HG03045 (cell line): ENCODE measurements around the gene GZMA.
"Not testable (repeated sequence)": the region's sequence is repeated elsewhere in the genome, so short reads cannot be mapped to it uniquely, and the experiment has no call there.

Experiments used
- ATAC-seq: cut with Tn5 transposase; IDR thresholded peaks from one replicate; pipeline ENCODE4 v1.9.1; 2021; ENCODE audit warnings: mild to moderate bottlenecking, moderate library complexity; ENCODE audit not compliant: unreplicated experiment

GZMA gene

DNA sequence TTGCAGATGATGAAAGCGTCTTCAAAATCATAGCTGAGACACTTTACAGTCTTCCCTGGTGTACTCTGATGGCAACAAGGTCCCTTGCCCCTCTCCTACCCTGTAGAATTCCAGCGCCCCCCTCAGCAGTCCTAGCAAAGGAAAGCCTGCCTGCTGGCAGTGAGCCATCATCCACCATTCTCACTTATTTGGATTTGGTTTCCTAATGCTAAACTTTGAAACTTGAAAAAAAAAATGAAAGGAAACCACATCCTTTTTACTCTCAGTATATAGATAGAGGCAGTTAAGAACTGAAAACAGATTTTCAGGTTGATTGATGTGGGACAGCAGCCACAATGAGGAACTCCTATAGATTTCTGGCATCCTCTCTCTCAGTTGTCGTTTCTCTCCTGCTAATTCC, at the start of gene GZMA:
Gene GZMA, plus strand, starts transcription at position 299 of the 400 bp plus-strand sequence. Its CDS starts 37 bp downstream, at position 336.
- ATAC-seq: no peak

DNA sequence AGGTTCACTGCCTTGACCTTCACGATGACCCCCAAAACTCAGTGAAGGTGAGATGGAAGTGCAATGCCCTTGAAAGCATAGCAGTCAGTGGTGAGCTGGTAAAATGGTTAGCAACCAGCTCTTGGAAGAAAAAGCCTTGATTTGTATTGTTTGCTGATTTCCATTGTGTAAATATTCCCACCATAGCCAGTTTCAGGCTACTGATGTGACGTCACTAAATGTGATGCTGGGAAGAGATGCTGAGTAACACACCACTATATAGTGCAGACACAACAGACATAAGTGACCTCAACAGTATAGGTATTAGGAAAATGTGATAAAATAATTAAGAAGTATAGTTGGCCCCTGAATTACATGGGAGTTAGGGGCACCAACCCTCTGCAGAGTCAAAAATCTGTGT, 47.3 kb upstream of the GZMA start:
- no peak for ATAC-seq

DNA sequence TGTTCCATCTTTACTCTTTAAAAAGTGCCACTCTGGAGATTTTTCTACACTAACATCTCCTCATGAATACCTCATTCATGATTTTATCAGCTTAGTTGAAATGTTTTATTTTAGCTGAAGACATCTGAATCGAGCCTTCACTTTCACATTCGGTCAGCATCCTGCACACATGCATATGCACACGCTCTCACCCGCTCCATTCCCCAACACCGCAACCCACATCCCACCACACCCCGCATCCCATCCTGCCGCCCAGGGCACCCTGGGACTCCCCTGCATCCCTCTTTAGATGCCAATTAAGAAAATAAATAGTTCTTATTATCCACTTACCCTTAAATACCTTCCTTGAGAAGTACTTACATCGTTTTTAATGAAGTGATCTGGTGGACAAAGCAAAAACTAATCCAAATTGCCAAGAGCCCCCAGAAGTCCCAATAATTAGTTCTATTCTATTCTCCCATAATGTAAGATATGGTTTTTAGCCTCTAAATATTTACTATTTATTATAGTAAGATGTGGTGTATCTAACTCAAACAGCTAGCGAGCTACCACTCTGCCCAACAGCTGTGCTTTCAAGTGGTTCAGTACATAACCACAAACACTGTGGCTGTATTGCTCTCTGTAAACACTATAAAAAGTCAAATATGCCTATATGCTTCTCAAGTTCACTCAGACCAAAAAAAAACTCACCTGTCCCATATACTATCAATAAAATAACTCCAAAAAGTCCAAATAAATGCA, 40.2 kb upstream of the GZMA start:
- ATAC-seq: no peak

DNA sequence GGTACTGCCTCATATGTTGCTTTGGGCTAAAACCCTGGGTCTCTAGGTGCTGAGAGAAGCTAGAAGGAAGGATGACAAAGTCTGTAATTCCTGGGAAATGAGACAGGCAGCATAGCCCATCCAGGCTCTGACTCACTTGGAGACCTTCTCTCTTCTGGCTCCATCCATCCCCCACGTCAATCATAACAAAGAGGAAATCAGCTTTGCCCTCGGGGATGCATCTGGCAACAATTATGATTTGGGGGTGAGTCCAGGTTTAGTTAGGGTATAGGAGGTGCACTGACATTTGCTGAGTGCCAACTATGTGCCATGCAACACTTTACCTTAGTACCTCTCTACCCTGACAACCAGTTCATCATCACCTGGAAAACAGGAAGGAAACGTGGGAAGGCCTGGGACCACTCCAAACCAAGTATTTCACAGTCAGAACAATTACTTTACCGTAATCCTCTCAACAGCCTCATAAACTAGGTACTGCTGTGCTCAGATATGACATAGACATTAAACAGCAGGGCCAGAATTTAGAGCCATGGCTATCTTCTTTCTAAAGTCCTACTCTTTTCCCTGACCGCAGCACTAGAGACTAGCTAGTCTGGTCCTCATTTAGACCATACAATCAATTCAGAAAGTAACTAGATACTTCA, 39.1 kb upstream of the GZMA start:
- no peak for ATAC-seq

DNA sequence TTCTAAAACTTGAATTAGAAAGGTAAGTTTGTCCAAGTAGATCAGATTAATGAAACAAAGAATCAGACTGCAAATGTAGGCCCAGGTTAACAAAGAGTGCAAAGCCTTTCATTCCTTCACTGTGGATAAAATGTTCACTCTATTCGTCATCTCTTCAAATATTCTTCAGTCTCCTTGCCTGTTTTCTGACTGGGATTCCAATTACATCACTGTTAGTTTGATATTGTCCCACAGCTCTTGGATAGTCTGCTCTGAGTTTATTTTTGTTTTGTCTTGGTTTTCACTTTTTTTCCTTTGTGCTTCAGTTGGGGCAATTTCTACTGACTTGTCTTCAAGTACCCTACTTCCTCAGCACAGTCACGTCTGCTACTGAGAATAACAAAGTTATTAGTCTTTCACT, 38.5 kb upstream of the GZMA start:
- no peak for ATAC-seq

DNA sequence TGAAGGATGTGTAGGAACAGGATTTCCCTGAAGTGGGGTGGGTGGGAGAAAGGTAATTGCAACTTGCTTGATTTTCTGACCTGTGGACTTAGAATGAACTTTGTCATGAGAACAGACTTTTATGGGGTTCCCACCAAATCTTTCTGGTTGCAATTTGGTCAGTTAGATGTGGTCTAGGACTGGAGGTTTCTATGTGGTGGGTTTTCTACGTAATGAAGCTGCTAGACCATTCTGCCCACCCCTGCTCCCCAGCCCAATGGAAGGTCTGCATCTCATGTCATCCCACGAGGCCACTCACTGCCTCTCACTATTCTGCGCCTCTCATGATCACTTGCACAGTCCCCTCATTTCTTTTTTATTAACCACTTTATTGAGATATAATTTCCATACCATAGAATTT, 37.9 kb upstream of the GZMA start:
- no peak for ATAC-seq

DNA sequence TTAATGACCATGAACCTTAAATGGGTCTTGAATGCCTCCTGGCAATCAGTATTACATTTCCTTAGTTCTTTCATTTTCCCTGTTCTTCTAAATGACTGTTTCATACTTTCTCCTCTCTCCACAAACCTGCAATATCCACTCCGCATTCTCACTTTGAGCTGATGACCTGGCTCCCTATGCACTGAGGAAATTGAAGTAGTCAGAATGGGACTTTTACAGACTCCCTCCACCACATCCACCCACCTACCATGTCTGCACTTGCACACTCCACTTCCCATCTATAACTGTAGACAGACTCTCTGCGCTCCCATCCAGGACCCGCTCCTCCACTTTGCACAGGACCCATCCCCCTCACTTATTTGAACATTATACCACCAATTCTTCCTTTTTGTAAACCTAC, 36.2 kb upstream of the GZMA start:
- ATAC-seq: no peak

DNA sequence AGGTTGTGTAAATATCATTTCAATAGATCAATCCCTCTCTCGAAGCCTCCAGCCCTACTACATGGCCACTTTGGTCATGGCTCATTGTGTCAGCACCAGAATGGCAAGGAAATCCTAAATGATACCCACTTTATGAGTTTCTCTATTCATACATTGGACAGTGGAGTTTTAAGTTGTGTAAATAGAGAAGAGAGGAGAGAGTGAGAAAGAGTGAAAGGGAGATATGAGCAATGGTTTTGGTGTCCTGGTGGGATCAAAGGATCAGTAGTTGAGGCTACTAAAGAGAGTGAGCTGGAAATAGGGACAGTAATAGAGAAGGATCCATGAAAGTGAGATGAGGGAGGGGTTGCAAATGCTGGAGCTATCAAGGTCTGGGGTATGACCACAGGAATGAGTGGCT, 31.5 kb upstream of the GZMA start:
- ATAC-seq: no peak

DNA sequence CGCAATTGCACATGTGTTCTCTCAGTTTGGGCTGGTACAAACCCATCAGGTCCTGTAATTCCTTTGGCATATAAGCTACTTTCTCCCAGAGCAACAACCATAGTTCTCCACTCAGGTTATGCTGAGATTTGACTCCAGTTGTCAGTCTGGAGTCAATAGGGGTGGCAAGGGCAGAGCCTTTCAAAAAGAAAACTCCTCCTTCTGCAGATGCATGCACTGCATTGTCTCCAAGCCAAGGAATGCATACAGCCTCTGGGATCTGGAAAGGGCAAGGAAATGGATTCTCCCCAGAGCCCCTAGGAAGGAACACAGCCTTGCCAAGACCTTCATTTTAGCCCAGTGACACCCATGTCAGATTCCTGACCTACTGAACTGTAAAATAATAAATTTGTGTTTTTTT, 31.0 kb upstream of the GZMA start:
- ATAC-seq: no peak

DNA sequence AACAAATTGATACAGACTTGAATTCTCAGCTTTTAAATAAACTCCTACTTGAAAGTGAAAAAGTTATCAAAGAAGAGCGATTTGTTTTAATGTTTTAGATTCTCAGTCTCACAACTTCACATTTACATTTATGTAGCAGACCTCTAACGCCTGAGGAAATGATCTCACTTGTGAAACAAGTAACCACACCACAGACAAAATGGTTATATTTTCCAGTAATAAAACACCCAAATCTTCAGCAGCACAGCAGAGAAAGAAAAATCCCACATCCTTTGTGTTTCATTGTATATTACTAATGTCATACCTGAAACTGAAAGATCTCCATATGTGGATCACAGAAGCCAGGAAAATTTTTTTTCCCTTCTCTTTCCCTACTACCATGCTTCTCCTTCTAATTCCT, 29.8 kb upstream of the GZMA start:
- ATAC-seq: no peak

DNA sequence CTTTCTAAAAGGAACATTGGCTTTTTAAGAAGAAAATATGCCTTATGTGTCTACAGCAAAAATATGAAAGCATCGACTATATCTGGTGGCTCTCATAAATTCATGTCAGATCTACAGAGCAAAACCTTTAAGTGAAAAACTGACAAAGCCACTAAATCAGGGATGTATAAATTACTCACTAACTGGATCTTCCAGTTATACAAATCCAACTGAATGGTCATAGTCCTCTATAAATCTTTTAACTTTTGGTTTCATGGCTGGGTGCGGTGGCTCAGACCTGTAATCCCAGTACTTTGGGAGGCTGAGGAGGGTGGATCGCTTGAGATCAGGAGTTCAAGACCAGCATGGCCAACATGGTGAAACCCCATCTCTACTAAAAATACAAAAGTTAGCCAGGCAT, 29.2 kb upstream of the GZMA start:
- ATAC-seq: no peak

DNA sequence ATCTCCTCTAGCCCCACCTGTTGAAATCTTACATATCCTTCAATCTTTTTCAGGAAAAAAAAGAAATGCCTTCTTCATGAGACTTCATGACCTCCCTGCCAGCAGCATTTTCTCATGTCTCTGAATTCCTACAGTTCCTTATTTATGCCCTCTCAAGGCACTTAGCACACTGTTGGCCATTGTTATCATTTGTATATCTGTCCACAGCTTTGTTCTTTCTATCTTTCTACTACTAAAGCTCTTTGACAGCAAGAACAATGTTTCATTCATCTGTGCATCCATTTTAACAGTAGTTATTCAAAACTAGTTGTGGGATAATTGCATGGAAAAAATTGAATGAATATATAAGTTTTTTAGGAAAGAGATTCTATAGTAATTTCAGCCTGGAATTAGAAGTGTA, 20.9 kb upstream of the GZMA start:
- no peak for ATAC-seq

DNA sequence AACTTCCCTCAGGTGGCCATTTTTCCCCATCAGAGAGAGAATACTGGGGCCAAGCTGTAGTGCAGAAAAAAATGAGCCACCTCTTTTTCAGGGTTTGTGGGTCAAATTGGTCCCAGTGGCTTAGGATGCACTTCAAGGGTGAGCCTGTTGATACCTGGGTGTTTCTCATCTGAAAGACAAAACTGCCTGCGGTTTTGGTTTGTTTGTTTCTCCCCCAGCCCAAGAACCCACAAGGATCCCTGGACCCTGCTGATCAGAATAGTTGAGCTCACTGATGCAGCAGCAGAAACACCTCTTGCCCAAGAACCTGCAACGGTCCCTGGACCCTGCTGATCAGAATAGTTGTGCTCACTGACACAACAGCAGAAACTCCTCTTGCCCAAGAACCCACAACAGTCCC, 13.1 kb upstream of the GZMA start:
- not testable (repeated sequence) for ATAC-seq

DNA sequence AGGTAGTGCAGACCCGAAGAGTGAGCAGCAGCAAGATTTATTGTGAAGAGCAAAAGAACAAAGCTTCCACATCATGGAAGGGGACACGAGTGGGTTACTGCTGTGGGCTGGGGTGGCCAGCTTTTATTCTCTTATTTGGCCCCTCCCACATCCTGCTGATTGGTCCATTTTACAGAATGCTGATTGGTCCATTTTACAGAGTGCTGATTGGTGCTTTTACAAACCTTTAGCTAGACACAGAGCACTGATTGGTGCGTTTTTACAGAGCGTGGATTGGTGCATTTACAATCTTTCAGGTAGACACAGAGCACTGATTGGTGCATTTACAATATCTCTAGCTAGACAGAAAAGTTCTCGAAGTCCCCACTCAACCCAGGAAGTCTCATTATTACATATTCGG, 11.4 kb upstream of the GZMA start:
- ATAC-seq: not testable (repeated sequence)

DNA sequence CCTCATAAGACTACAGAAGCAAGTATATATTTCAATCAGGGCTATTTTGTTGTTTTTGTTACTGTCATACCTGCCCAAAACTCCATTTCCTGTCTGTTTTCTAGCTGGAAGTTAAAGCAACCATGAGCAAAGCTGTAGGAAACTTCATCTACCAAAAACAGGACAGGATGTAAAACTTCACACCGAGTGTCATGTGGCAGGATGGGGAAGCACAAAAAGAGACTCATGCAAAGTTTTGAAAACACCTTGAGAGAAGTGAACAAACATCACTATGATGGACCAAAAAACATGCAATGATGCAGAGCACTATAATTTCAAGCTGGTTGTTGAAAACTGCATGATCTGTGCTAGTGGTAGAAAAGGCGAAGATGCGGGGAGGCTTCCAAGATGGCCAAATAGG, 6.3 kb upstream of the GZMA start:
- ATAC-seq: no peak

DNA sequence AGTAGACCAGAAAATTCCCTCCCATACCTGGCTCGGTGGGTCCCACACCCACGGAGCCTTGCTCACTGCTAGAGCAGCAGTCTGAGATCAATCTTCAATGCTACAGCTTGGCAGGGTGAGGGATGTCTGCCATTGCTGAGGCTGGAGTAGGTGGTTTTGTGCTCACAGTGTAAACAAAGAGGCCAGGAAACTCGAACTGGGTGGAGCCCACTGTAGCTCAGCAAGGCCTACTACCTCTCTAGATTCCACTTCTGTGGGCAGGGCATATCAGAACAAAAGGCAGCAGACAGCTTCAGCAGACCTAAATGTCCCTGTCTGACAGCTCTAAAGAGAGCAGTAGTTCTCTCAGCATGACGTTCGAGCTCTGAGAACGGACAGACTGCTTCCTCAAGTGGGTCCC, 5.6 kb upstream of the GZMA start:
- ATAC-seq: no peak

DNA sequence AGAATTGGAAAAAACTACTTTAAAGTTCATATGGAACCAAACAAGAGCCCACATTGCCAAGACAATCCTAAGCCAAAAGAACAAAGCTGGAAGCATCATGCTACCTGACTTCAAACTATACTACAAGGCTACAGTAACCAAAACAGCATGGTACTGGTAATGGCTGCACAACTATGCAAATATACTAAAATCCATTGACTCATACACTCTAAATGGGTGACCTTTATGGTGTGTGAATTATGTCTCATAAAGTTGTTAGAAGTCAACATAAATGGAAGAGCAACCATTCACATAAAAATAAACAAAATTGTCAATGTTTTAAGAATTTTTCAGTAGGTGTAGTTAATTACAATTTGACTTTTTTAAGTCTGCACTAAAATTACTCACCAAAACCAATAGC, 1.3 kb upstream of the GZMA start:
- ATAC-seq: not testable (repeated sequence)

DNA sequence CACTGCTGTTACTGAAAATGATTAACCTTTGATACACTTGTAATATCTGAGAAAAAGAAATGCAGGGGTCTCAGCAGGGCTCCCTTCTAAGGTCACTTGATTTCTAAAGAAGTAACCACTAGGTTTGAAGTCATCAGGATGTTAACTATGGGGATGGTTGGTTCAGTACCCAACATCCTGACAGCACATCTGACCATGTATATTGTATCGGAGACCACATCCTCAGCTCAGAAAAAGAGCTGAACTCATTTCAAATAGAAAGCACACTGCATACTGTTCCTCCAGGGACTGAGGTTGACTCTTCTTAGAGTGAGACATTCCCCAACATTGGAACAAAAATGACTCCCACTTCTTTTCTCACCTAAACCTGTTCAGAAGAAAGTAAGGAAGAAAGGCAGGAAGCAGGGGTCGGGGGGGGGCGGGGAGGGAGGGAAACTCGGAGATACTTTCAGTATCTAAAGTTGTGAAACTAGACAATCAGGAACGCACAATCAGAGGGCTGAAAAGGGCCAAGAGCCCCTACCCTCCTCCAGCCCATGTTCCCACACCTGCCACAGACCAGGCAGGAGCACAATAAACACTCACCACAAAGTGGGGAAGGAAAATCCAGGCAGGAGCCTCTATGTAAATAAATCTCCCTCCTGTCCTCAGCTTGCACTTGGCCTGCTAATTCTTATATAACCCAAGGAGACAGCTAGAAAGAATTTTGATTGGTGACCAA, 730 bp upstream of the GZMA start:
- ATAC-seq: no peak

DNA sequence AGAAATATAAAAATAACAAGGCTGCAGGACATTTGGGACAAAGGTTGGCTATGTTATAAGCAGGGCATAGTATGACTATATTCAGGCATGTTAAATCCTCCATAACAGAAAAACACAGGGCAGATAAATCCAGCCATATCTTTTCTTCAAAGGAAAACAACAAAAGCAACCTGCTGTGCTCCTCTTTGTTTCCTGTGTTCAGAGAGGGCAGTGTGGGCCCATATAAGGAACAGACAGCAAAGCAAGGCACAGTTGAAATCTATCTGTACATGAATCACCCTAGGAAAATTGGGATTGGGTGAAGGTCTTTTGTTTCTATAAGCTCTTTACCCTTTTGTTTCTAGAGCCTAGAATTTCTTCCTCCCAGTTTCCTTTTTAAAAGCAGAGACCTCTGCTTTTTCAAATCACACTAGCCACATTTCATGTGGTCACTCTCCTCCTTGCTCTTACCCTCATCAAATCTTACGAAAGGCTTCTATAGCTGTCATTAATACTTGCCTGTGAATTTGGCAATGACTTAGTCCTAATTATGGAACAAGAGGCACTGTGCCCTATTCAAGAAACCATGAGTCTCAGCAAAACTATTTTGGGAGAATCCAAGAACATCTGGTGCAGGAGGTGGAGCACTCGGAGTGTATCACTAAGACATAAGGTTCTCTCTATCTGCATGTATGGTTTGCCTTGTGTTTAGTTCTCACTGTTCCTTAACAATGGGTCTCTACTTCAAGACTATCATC, 1.8 kb downstream of the GZMA start:
- no peak for ATAC-seq

DNA sequence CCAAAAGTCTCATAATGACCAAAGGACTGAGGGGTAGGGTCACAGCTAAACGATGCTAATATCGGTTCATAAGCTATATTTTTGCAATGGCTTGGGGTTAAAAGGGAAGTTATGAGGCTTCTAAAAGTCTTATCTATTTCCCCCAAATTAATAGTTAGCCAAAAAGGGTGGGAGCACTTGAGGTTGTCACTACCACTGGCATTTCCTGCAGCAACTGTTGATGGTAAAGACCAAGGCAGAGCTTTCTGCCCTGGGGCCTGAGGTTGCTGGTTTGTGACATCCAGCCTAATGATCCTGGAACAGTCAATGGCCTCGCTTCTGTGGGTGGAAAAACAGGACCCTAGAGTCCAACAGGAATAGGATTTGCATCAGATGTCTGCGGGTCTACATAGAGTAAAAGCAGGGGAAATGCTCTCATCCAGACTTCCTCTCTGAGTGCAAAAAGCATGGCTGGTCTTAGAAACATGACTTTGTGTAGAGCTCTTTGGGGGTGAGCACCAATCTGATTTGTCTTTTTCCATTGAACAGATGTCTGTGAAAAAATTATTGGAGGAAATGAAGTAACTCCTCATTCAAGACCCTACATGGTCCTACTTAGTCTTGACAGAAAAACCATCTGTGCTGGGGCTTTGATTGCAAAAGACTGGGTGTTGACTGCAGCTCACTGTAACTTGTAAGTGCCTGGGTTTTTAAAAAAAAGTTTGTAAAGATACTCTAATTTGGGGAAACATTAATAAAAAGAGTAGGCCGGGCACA, 2.7 kb downstream of the GZMA start:
- no peak for ATAC-seq

DNA sequence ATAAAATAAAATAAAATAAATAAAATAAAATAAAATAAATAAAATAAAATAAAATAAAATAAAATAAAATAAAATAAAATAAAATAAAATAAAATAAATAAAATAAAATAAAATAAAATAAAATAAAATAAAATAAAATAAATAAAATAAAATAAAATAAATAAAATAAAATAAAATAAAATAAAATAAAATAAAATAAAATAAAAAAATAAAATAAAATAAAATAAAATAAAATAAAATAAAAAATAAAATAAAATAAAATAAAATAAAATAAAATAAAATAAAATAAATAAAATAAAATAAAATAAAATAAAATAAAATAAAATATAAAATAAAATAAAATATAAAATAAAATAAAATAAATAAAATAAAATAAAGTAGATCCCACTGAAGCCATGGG, 3.5 kb downstream of the GZMA start:
- not testable (repeated sequence) for ATAC-seq
